VCaP (cell line): ENCODE measurements around the gene LAPTM5.

Experiments
- H3K27ac ChIP-seq: fragments of 450-650 bp; 2 replicates; pipeline ENCODE4 v1.5.1; 2017
- CTCF ChIP-seq: fragments of 450-650 bp; conservative IDR thresholded peaks from 2 replicates; pipeline ENCODE4 v1.5.1; 2017; ENCODE audit warnings: mild to moderate bottlenecking, moderate library complexity

LAPTM5 gene

GRCh38 chr1:30730346-30731108 lies 27.0 kb downstream of the LAPTM5 start:
- TF ChIP-seq CTCF = no peak
- H3K27ac ChIP-seq = no peak overlapping the region

- H3K27ac ChIP-seq = no peak overlapping the region
- no peak for TF ChIP-seq CTCF
Measured at GRCh38 chr1:30729901-30730300, 27.7 kb downstream of the LAPTM5 start.

DNA sequence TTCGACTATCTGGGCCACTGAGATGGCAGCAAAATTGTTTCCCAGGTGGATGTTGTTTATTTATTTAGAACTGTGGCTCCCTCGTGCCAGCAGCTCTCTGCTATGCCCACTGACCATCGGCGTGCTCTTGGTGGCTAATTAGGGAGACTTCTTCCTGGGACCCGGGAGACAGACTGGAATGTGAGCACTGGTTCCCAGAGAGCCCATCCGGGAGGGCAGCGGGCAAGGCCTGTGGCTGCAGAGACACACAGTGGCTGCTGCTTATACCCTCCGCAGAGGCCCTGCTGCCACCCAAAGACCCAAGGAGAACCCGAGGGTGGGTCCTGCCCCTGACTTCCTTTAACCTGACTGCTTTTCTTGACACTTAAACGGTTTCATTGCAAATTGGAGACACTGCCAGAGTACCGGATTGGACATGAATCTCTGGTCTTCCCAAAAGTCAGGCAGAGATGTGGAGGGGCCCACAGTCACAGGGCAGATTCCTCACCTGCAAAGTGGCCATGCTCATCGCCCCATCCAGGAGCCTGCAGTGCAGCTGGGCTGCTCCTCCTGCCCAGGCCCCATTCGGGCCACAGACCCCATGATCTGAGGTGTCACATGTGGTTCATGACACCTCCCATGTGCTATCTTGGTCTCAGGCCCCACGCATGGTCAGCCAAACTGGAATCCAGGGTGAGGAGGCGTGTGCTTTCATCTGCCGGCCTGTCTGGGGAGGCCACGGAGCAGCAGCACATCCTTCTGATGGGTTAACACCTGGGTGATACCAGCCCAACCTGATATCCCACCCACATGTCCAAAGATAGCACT lies 28.5 kb downstream of the LAPTM5 start:
- no peak overlapping the region for H3K27ac ChIP-seq
- no peak for TF ChIP-seq CTCF

- no peak overlapping the region for H3K27ac ChIP-seq
- TF ChIP-seq CTCF = no peak
Measured at GRCh38 chr1:30728340-30728739, 29.2 kb downstream of the LAPTM5 start.

- H3K27ac ChIP-seq = no peak overlapping the region
- TF ChIP-seq CTCF = no peak
Measured at GRCh38 chr1:30727824-30728223, 29.8 kb downstream of the LAPTM5 start.

DNA sequence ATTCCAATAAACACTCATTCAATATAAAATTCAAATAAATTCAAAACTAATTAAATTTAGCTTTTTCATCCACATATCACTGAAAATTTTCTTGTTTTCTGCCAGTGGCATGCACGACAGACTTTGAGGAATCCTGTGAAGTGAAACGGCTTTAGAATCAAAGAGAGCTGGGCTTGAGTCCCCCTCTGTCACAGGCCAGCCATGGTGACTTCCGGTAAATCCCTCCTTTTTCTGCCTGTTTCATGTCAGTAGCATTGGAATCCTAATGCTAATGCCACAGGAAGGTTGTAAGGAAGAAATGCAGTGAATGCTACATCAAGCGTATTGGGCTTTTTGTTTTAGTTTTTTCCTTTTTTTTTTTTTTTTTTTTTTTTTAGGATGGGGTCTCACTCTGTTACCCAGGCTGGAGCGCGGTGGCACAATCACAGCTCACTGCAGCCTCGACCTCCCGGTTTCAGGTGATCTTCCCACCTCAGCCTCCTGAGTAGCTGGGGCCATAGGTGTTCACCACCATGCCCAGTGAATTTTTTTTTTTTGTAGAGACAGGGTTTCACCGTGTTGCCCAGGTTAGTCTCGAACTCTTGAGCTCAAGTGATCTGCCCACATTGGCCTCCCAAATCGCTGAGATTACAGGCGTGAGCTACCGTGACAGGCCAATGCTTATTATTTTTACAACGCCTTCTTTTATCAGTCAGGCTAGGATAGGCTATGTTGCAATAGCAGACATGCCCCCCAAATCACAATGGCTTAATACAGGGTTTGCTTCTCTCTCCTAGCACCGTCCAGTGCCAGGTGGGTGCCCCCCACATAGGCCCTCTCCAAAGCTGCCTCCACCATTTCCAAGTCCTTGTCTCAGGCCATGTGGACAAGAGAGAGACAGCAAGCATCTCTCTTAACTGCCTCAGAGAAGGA lies 30.5 kb downstream of the LAPTM5 start:
- no peak for TF ChIP-seq CTCF
- H3K27ac ChIP-seq = no peak overlapping the region

DNA sequence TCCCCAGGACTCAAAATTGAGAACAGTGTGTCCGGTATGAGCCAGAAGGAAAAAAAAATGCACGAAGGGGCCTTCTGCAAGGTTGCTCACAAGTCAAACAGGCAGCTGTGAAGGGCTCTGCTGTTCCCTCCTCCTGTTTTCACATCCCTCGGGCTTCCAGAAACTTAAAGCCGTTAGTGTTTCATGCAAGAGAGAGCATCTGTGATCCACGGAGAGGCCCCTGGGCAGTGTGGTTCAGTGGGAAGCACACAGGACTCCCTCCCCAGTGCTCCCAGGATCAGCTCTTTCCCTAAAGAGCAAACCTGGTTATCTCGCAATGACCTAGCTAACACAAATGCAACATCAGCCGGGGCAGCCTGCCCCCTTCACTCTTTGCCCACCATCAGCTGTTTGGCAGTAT lies 31.3 kb downstream of the LAPTM5 start:
- no peak for TF ChIP-seq CTCF

More for the DNA sequence above, 31.3 kb downstream of the LAPTM5 start:
- H3K27ac ChIP-seq = no peak overlapping the region
